ENCODE measurements around the gene ACACB.

DNA sequence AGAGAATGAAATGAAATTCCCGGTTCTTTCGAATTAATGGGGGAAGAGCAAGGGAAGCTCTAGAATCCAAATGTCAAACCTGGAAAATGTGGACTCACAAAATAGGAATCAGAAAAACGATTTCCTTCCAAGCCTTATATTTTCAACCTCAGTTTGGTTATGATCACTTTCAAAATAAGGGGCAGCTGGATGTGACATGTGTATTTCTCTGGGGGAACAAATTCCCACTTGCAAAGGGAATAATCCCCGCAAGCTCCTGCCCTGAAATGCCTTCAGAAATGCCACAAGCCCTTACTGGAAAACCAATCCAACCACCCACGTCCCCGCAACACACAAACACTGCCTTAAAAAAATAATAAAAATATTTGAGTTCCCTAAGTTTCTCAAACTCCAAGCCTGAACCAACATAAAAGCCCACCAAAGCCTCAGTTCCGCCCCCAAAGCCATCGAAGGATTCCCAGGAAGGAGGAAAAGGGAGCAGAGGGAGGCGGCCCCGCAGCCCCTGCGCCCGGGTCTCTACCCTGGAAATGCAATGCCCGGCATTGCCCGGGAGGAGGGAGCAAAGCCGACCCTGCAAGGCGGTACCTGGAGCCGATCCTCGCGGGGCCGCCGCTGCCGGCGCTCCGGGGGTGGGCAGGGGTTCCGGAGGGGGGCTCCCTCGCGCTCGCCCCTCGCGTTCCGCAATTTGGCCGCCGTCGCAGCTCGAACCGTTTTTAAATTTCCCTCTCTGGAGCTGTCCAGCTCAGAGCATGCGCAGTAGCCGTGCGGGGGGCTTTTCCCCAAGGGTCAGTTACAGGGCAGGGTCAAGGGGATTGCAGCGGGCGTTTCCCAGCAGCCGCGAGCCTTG lies 192.4 kb downstream of the ACACB start, which contains the start of gene FOXN4:
- TF ChIP-seq EZH2 (IDR thresholded peaks at IDR 0.05), result no peak
- no peak for TF ChIP-seq POLR2AphosphoS5 (IDR thresholded peaks at IDR 0.05; ENCODE audit: borderline replicate concordance, low read depth, low read length)
- no peak for TF ChIP-seq FOXP2 (optimal IDR thresholded peaks at IDR 0.05; ENCODE audit: control extremely low read depth, extremely low read length, insufficient read depth)
